GM20000 (cell line): ENCODE measurements around the gene VPS13A.

Experiments
- DNase-seq: peaks from one replicate; pipeline ENCODE4 v3.0.0; 2012; ENCODE audit warnings: low spot score
- TF ChIP-seq, protein P1 (sequence below): IDR thresholded peaks from 2 replicates; pipeline ENCODE4 v1.5.1; 2012; ENCODE audit warnings: mild to moderate bottlenecking, control low read depth; ENCODE audit errors: extremely low read depth, missing control alignments

Gene VPS13A

DNA sequence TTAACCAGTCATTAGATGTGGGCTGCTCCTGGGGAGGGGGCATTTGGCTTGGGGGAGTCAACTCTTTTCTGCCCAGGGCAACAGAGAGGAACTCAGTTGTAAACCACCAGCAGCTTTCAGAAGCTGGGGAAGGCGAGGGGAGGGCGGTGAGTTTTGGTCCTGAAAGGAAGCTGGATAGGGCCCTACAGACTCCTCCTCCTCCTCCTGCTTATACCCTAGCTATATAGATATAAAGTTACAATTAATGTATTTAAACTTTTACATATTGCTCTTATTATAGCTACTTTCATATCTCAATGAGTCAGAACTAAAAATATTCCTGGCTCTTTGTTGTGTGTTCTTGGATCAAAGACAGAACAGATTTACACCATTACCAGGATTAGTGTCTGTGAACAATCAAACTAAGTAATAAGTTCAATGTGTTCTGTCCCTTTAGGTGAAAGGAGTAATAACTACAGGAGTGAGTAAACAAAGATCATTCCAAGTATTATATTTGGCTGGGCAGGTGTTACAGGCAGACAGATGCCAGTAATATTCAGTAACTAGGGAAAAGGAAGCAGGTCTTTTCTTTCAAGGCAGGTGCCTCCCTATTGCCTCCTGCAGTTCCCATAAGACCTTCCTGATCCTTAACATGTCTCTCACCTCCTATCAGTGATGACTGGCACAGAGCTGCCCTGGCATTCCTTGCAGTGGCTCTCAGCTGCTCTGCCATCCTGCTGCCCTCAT is 20.5 kb upstream of the VPS13A start:
- DNase-seq, result no peak
- TF ChIP-seq, protein P1, sequence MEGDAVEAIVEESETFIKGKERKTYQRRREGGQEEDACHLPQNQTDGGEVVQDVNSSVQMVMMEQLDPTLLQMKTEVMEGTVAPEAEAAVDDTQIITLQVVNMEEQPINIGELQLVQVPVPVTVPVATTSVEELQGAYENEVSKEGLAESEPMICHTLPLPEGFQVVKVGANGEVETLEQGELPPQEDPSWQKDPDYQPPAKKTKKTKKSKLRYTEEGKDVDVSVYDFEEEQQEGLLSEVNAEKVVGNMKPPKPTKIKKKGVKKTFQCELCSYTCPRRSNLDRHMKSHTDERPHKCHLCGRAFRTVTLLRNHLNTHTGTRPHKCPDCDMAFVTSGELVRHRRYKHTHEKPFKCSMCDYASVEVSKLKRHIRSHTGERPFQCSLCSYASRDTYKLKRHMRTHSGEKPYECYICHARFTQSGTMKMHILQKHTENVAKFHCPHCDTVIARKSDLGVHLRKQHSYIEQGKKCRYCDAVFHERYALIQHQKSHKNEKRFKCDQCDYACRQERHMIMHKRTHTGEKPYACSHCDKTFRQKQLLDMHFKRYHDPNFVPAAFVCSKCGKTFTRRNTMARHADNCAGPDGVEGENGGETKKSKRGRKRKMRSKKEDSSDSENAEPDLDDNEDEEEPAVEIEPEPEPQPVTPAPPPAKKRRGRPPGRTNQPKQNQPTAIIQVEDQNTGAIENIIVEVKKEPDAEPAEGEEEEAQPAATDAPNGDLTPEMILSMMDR, result no peak

GRCh38 chr9:77158772-77159513 is 18.4 kb upstream of the VPS13A start:
- TF ChIP-seq, protein P1, result no peak
- no peak for DNase-seq

DNA sequence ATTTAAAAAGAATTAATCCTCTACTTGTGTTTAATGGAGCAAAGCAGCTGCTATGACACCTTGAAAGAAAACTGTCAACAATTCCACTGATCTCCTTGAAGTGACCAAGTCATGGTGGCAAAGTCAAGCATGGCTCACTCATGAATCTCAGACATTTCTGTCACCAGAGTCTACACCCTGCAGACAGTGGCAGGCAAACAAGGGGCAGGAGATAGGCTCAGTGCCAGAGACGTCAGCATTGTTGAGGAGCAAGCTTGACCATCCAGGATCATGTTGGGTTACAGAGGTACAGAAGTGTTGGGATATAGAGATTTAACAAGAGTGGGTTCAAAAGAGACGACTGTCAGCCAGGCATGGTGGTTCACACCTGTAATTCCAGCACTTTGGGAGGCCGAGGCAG is 16.1 kb upstream of the VPS13A start:
- DNase-seq, result no peak
- TF ChIP-seq, protein P1, result no peak

GRCh38 chr9:77161966-77162365 is 15.4 kb upstream of the VPS13A start:
- no peak for DNase-seq
- TF ChIP-seq, protein P1, result no peak

GRCh38 chr9:77162366-77162765 is 15.0 kb upstream of the VPS13A start:
- DNase-seq, result no peak
- TF ChIP-seq, protein P1, result no peak

DNA sequence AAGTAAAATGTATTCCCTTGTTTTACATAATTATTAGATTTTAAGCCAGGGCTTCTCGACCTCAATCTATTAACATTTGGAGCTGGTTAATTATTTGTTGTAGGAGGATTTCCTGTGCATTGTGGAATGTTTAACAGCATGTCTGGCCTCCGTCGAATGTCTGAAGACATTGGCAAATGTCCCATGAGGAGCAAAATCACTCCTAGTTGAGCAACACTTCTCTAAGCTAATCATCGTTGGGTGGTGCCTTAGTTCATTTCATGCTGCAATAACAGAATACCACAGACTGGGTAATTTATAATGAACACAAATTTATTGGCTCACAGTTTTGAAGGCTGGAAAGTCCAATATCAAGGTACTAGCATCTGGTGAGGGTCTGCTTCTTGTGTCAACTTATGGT is 13.4 kb upstream of the VPS13A start:
- TF ChIP-seq, protein P1, result no peak
- no peak for DNase-seq

GRCh38 chr9:77166193-77166592 is 11.1 kb upstream of the VPS13A start:
- TF ChIP-seq, protein P1, result no peak
- DNase-seq, result no peak
